Astrocyte of the cerebellum (primary cell): ENCODE results near the gene SYCP2L.
"Not testable (repeated sequence)": the region's sequence is repeated elsewhere in the genome, so short reads cannot be mapped to it uniquely, and the experiment has no call there.

Experiments
- DNase-seq: peaks from one replicate; pipeline ENCODE4 v3.0.0-alpha.2; 2011; ENCODE audit warnings: low read depth
- H3K4me3 ChIP-seq: 2 replicates; pipeline ENCODE4 v1.5.1; 2011; ENCODE audit warnings: mild to moderate bottlenecking, low read depth, low read length, moderate library complexity
- in situ Hi-C: cut with HindIII; loops from 2 replicates; pipeline ENCODE4 v1.10.0; 2017; ENCODE audit warnings: low sequenced_read_pairs
- TF ChIP-seq, protein P1 (sequence below): IDR thresholded peaks from 2 replicates; pipeline ENCODE4 v1.5.1; 2012; ENCODE audit warnings: low read length, low read depth, moderate library complexity, mild to moderate bottlenecking; ENCODE audit errors: missing control alignments

The SYCP2L gene

DNA sequence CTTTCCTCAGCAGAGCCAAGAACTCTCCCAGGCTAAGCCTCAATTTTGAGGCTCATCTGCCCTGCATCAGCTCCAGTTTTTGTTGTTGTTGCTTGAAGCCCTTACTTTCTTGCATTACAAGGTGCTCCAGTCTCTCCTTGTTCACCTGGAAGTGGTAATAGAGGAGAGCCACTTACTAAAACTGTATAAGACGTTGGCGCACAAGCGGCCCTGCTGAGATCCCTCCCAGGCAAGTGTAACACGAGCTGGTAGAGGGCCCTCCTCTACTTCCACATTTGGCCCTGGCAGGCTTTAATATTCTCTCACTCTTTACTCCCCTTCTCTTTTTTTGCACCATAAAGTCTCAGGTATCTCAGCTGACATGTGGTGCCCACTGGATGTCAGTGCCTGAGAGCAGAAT is 24.5 kb upstream of the SYCP2L start:
- DNase-seq = no peak
- H3K4me3 ChIP-seq = no peak overlapping the region
- in situ Hi-C loops = no loop called here
- TF ChIP-seq, protein P1, sequence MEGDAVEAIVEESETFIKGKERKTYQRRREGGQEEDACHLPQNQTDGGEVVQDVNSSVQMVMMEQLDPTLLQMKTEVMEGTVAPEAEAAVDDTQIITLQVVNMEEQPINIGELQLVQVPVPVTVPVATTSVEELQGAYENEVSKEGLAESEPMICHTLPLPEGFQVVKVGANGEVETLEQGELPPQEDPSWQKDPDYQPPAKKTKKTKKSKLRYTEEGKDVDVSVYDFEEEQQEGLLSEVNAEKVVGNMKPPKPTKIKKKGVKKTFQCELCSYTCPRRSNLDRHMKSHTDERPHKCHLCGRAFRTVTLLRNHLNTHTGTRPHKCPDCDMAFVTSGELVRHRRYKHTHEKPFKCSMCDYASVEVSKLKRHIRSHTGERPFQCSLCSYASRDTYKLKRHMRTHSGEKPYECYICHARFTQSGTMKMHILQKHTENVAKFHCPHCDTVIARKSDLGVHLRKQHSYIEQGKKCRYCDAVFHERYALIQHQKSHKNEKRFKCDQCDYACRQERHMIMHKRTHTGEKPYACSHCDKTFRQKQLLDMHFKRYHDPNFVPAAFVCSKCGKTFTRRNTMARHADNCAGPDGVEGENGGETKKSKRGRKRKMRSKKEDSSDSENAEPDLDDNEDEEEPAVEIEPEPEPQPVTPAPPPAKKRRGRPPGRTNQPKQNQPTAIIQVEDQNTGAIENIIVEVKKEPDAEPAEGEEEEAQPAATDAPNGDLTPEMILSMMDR = no peak

DNA sequence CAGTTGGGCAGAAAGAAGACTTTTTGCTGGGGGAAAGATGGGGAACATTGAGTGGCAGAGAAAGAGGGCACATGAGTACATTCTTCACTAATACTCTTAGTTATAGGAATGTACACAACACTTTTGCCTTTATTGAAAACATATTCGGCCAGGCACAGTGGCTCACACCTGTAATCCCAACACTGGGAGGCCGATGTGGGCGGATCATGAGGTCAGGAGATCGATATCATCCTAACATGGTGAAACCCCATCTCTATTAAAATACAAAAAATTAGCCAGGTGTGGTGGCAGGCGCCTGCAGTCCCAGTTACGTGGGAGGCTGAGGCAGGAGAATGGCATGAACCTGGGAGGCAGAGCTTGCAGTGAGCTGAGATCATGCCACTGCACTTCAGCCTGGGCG is 23.8 kb upstream of the SYCP2L start:
- in situ Hi-C loops = not testable (repeated sequence)

GRCh38 chr6:10866709-10867108 is 20.1 kb upstream of the SYCP2L start:
- DNase-seq, in situ Hi-C loops, H3K4me3 ChIP-seq: not testable (repeated sequence)

More for the DNA sequence above, 23.8 kb upstream of the SYCP2L start:
- not testable (repeated sequence) for DNase-seq, H3K4me3 ChIP-seq

GRCh38 chr6:10867952-10868351 is 18.9 kb upstream of the SYCP2L start:
- TF ChIP-seq, protein P1 = no peak
- no peak for DNase-seq
- in situ Hi-C loops = no loop called here

DNA sequence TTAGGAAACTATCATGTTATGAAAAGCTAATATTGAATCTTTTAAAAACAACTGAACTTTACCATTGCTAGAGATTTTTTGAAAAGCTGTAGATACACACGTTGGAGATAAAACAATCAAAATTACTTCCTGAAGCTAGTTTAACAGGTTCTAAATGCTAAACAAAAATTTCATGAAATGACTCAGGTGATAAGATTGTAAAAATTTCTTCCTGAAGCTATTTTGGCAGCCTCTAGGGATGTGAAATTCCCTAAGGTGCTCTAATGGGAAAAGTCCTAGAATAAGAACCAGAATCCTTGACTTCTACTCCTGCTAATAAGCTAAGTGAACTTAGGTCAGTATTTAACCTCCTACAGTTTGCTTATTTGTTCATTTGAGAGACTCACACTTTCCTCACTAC is 13.5 kb upstream of the SYCP2L start:
- in situ Hi-C loops = no loop called here
- DNase-seq = no peak
- TF ChIP-seq, protein P1 = no peak
- no peak overlapping the region for H3K4me3 ChIP-seq

More at GRCh38 chr6:10867952-10868351, 18.9 kb upstream of the SYCP2L start:
- no peak overlapping the region for H3K4me3 ChIP-seq

GRCh38 chr6:10874207-10874606 is 12.6 kb upstream of the SYCP2L start:
- TF ChIP-seq, protein P1 = no peak
- in situ Hi-C loops = no loop called here
- H3K4me3 ChIP-seq = no peak overlapping the region
- DNase-seq = no peak

DNA sequence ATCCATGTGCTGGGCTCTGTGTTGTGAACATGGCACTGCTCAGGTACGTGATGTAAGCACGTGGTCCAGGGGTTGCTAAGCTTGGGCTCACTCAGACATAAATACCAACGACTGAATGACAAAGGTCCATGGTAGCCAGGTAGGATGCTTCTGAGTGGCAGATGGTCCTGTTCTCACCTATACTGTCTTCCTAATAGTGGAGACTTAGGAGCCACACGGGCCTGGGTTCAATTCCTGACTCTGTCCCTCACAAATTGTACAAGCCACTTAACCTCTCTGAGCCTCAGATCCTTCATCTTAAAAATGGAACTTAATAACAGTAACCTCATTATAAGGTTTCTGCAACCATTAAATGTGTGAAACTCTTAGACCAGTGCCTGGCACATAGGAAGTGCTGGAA is 11.8 kb upstream of the SYCP2L start:
- TF ChIP-seq, protein P1 = no peak
- in situ Hi-C loops = no loop called here
- no peak overlapping the region for H3K4me3 ChIP-seq
- no peak for DNase-seq

DNA sequence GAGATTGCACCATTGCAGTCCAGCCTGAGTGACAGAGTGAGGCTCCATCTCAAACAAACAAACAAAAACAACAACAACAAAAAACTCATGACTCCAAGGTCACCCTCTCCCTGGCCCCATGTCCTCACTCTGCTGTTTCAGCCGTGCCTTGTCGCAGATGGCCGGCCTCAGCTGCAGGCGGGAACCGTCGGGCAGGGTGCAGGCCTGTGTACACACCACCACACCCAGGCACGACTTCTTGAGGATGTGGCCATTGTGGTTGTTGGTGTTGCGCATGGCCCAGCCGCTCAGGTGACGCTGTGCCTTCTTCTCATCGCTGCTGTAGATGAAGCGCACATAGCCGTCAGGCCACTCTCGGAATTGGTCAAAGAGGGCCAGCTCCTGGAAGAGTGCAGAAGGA is 9.8 kb upstream of the SYCP2L start:
- TF ChIP-seq, protein P1 = no peak
- H3K4me3 ChIP-seq = no peak overlapping the region
- in situ Hi-C loops = no loop called here
- no peak for DNase-seq
